GM18526 (cell line): Measurements from ENCODE around the gene TMEM74B.

Source experiments
- POLR2A ChIP-seq: IDR thresholded peaks from 3 replicates; pipeline ENCODE4 v1.6.1; 2011; ENCODE audit not compliant: insufficient read length; ENCODE audit errors: extremely low read depth

TMEM74B gene

DNA sequence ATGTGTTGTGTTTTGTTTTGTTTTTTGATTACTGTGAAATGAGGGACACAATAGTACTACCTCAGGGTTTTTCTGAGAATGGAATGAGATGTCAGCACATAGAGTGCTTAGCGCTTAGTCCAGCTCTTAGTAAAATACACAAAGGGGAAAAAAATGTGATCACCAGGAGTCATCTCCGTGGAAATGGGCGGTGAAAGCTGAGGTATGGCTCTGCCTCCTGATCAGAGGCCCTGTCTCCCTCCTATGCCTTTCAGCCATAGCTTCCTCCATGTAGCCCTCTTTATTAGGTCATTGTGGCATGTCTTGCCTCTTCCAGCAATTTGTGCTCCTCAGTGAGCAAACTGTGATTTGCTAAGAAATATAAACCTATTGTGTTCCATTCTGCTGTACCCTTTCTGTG lies 53.4 kb downstream of the TMEM74B start:
- no peak for TF ChIP-seq POLR2A

DNA sequence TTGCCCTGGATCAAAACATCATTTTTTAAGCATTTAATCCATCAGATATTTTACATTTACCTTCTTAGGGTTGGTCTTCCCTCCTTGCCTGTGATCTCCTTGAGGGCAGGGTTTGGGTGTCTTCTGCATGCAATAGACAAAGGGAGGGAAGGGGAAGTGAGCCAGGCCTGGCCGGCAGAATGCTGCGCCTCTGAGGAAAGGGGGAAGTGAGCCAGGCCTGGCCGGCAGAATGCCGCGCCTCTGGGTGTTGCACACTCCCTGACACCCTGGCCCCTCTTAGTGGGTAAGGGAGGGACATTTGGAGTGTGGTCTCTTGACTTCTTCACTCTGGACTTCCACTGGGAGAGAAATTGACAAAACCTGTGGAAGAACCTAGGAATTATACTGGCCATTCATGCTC lies 53.9 kb downstream of the TMEM74B start:
- TF ChIP-seq POLR2A: no peak
